ENCODE measurements around the gene MAP4K3.

GRCh38 chr2:39385172-39385571, 51.9 kb downstream of the MAP4K3 start:
- TF ChIP-seq CTCF (IDR thresholded peaks at IDR 0.05; ENCODE audit: control extremely low read depth in 1 of 3, insufficient read depth in 1 of 3, low read depth in 1 of 3, low read length in 3 of 3) (no peak), TAF1 (IDR thresholded peaks at IDR 0.05; ENCODE audit: low read depth, low read length) (no peak), GABPA (IDR thresholded peaks at IDR 0.05; ENCODE audit: borderline replicate concordance, insufficient read depth, low read length) (no peak), CHD2 (IDR thresholded peaks at IDR 0.05; ENCODE audit: low read length) (no peak), EZH2 (IDR thresholded peaks at IDR 0.05; ENCODE audit: low read depth, low read length, severe bottlenecking) (no peak), JUND (IDR thresholded peaks at IDR 0.05; ENCODE audit: low read length) (no peak), MAFK (IDR thresholded peaks at IDR 0.05; ENCODE audit: low read depth, low read length) (no peak), POLR2A (IDR thresholded peaks at IDR 0.05; ENCODE audit: control extremely low read depth in 1 of 2, low read depth in 2 of 2, low read length in 2 of 2) (no peak), CEBPB (IDR thresholded peaks at IDR 0.05; ENCODE audit: low read depth, low read length) (no peak), BRCA1 (IDR thresholded peaks at IDR 0.05; ENCODE audit: low read depth, low read length) (no peak), TCF12 (IDR thresholded peaks at IDR 0.05; ENCODE audit: low read depth, low read length) (no peak), FOSL1 (IDR thresholded peaks at IDR 0.05; ENCODE audit: insufficient read depth, low read depth, low read length) (no peak), SIN3A (conservative IDR thresholded peaks at IDR 0.05 in 1 of 2, IDR thresholded peaks at IDR 0.05 in 1 of 2; ENCODE audit: low read depth in 1 of 2, low read length in 2 of 2) (no peak), ZNF274 (IDR thresholded peaks at IDR 0.05; ENCODE audit: borderline replicate concordance, extremely low read depth, low read length) (no peak)
